ENCODE measurements around the gene MTG2.

GRCh38 chr20:62198931-62199330 lies 16.1 kb downstream of the MTG2 start:
- TF ChIP-seq CTCF (optimal IDR thresholded peaks at IDR 0.05 in 1 of 3, IDR thresholded peaks at IDR 0.05 in 1 of 3, conservative IDR thresholded peaks at IDR 0.05 in 1 of 3; ENCODE audit: extremely low read depth in 1 of 3, insufficient read depth in 2 of 3, low read length in 3 of 3): no peak
- no peak for TF ChIP-seq EZH2 (IDR thresholded peaks at IDR 0.05; ENCODE audit: low read length)

Measured in keratinocyte (primary cell).